Amniotic epithelial cell (primary cell): ENCODE measurements around the gene ITGA11.

Source experiments
- DNase-seq: peaks from one replicate; pipeline ENCODE4 v3.0.0-alpha.2; 2010; ENCODE audit warnings: low read depth

The ITGA11 gene

DNA sequence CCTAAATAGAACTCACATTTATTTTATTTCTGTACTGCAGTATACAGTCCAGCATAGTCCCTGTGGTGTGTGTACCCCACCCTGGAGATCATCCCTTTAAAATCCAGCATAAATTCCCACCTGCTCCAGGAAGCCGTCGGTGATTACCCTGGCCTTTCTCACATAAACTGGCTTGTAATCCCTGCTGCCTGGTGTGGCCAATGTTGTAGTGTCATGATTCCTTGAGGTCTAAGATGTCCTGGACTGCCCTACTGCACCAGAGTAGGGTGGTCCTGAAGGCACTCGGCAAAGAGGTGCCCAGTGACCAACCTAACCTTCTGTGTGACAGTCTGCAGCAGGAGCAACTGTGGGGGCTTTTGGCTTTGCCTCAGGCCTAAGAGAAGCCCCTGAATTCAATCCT lies 58.9 kb downstream of the ITGA11 start:
- no peak for DNase-seq

- DNase-seq: peak; percentile 47
Observed at GRCh38 chr15:68372291-68372811, 59.6 kb downstream of the ITGA11 start.

DNA sequence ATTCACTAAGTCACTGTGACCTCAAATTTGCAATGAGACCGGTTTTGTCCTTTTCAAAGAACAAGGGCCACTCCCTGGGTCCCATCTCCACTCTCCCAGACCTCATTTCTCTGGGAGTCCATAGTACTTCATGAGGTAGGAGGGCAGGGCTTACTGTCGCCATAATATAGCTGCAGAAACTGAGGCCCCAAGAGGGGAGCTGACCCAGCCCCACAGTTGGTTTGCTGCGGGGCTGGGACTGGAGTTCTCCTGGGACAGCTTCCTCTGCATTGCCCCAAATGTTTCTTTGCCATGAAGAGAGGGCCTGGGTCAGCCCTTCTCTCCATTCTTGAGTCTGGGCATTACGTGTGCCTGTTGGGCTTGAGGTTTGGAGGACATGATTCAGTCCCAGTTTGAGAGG lies 60.1 kb downstream of the ITGA11 start:
- DNase-seq: no peak

GRCh38 chr15:68371160-68371559 lies 60.8 kb downstream of the ITGA11 start:
- DNase-seq: no peak

- DNase-seq: no peak
Observed at GRCh38 chr15:68370768-68371151, 61.2 kb downstream of the ITGA11 start.

DNA sequence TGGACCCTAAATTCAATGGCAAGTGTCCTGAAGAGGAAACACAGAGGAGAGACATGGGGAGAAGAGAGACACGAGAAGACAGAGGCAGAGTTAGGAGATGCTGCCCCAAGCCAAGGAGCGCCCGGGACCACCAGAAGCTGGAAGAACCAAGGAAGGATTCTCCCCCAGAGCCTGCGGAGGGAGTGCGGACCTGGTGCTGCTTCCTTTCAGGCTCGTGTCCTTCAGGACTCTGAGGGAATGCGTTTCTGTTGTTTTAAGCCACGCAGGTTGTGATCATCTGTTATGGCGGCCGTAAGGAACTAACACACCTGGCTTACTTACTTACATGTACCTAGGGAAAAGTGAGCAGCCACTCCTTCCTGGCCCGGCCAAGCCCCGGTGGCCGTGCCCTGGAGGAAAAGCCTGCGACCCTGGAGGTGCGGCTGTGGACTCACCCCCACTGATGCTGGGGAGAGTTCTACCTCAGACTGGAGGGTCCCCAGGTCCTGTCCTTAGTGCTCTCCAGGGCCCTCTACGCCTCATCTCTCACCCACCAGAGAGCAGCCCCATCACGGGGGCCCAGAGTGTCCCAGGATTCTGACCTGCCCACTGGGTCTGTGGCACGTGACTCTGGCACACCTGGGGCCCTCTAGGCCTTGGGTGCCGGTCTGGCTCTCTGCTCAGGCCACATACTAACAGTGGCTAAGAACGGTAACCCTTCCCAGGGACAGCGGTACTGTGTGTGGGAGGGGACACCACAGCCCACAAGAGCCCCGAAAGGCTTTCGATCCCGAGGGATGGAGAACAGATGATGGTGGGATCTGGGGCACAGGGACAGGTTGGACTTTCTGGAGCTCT lies 61.8 kb downstream of the ITGA11 start:
- DNase-seq: no peak

- DNase-seq: peak; percentile 47
Observed at GRCh38 chr15:68368731-68369435, 63.1 kb downstream of the ITGA11 start.

DNA sequence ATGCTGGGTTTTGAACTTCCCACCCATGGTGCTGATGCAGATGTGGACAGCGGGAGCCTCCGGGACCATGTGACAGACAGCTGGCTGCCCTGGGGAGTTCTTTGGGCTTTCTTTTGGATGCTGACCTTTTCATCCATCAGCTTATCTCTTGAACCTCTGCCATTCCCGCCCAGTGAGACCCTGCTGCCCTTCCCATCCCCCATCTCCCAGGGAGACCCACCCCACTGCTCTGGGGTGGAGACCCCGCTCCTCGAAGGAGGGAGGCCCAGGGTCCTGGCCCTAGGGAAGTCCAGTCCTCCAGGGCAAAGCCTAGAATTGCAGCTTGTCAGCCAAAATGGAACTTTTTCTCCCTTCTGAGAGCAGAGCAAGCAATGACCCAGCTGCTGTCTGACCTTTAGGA lies 64.0 kb downstream of the ITGA11 start:
- no peak for DNase-seq

DNA sequence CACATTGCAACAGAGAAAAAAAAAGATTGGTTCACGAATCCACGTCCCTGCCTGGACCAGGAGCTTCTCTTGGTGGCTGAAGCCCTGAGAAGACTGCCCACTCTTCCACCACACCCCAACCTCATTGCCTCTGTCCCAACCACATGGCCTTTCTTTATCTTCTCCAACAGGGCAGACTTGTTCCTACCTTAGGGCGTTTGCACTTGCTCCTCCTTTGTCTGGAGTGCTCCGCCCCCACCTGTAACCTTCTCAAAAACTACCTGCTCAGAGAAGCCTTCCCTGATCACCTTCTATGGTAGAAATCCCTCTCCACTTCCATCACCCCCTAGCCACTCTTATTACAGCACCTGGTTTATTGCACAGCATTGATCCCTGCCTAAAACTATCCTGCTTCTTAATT lies 64.7 kb downstream of the ITGA11 start:
- DNase-seq: no peak

DNA sequence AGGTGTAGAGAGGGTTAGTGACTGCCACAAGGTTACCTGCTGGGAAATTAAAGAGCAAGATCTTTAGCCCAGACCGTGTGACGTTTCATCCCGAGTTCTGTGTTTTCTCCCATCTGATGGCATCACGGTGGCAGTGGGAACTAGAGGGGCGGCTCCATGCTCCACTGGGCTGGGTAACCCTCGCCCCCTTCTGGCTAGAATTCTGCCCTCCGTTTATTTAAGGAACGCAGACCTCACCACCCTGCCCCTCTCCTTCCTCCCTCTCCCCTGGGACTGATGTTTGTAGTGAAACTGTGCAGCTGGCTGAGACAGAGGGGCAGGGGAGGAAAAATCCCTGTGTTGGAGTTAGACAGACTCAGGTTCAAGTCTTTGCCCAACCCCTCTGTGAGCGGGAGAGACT lies 65.6 kb downstream of the ITGA11 start:
- DNase-seq: no peak

DNA sequence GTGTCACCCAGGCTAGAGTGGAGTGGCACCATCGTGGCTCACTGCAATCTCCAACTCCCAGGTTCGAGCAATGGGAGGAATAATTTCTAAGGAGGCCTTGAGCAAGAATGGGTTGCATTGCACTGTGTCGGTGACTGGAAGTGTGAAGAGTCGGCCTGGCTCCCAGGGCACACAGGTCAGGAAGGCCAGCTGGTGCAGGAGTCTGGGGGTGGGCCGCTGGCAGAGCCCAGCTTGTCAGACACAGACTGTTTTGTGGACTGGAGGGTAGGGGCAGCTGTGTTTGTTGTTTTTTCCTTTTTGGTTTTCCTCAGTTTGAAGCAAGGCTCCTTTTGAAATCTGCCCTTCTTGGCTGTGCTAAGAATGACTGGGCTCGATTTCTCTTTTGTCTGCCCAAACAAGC lies 66.2 kb downstream of the ITGA11 start:
- no peak for DNase-seq

DNA sequence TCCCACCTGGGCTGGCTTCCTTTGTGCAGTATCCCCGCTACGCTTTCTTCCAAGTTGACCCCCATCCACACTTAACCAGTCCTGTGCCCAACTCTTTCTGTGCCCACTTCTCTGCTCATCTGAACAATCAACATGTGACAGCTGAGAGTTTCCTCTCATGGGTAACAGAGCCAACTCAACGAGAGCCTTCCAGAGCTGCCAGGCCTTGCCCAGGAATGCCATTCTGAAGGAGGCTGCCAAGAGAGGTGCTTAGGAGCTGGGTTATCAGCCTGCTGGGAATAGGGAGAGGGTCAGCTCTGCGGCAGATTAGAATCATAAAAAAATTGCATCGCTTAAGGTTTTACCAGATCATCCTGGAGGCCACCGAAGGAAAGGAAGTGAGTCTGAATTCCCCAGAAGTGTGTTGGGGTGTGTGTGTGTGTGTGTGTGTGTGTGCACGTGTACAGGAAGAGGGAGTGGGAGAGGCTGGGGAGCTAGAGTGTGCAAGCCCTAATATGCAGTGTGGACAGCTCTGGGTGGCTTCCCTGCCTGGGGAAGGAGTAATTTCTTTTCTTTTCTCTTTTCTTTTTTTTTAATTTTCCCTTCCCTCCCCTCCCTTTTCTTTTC lies 66.7 kb downstream of the ITGA11 start:
- DNase-seq: peak; percentile 36

DNA sequence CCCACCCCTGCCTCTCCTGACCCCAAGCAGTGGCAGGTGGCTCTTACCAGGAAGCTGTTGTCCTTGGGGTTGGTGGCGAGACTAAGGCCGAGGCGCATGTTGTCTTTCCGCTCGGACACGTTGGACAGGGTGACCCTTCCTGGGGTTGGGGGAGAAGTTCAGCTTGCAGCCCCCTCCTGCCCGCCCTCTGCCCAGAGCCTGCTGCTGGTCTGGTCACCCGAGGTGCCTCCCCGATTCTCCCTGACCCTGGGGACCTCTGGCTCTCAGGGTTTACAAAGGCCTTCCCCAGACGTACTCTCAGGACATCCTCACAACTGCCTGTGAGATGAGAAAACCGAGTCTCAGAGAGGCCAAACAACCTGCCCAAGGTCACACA lies 67.3 kb downstream of the ITGA11 start:
- no peak for DNase-seq

DNA sequence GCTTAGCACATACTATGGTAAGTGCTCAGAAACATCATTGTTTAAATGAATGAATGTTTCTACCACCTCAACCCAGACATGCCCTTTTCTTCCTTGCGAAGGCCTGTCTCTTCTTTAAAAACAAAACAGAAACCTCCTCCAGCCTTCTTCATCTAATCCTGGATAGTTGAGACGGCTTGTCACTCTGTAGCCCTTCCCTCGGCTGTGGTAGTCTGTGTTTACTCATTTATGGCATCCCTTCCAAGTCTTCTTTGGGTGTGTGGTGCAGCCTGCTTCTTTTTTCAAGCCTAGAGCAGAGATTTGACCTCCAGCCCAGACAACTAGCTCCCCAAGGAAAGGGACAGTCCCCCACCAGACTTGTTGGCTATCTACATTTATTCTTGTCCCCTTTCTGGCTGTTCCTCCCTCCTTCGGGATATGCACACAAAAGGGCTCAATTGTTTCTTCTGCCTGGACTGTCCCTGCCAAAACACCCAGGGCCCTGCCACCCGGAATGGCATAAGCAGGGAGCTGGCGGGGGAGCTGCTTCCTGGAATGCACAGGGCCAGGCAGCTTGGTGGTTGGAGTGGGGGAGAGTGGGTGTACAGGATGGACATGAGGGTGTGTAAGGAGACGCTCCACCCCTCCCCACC lies 67.8 kb downstream of the ITGA11 start:
- DNase-seq: peak; percentile 80

- peak; percentile 66 for DNase-seq
Observed at GRCh38 chr15:68363353-68363752, 68.6 kb downstream of the ITGA11 start.

GRCh38 chr15:68362537-68363126 lies 69.3 kb downstream of the ITGA11 start:
- no peak for DNase-seq

DNA sequence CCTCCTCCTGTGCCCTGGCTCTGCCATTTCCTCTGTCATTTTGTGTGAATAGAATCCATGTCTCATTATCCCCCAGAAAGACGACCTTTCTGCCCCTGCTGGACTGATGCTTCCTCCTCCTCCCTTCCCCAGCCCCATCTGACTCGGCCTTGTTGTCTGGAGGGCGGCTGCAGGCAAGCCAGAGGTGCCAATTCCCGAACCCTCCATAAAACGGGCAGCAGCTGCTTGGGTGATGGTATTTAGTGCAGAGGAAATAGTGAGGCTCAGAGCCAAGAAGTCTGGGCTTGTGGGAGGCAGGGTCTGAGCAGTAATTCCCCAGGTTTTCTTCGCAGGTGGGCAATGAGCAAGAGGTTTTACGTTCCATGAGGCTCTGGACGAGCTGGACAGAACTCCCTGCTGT lies 71.2 kb downstream of the ITGA11 start:
- DNase-seq: no peak

DNA sequence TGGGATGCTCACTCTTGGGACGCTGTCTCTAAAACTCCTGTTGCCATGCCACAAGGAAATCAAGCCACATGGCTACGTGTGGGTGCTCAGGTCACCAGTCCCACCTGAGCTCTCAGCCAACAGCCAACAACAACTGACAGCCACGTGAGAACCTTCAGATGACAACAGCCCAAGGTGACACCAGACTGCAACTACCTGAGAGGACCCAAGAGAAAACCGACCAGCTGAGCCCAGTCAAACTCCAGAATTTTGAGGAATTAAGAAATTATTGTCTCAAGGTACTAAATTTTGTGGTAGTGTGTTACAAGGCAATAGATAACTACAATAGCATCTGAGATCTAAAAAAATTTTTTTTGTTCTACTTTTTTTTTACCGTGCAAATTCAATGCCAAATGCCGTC lies 75.2 kb downstream of the ITGA11 start:
- DNase-seq: no peak

- peak; percentile 99 for DNase-seq
Observed at GRCh38 chr15:68354923-68355322, 77.0 kb downstream of the ITGA11 start.

DNA sequence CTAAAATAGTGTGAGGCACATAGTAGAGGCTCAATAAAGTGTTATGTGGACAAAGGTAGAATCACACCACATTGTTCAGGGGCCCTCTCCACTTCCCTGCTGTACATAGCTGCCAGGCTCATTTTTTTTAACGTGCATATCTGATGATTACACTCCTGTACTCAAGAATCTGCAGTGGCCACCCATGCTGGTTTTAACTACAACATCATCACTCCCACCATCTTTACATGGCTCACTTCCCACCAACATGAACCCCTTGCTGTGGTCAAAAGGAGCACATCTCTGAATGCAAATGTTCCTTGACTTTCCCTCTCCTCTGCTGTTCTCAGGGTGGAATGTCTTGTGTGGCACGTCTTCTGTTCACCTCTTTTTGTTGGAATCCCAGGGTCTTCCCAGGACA lies 77.7 kb downstream of the ITGA11 start:
- DNase-seq: peak; percentile 58

GRCh38 chr15:68353421-68354135 lies 78.4 kb downstream of the ITGA11 start:
- DNase-seq: no peak
